Keratinocyte (primary cell): ENCODE results near the gene ZC3H12D. TPM values are rescaled to one million over a fixed set of nuclear protein-coding genes. Genes with fewer than 3 reads are reported as not detected.

Experiments
- DNase-seq: peaks from one replicate; pipeline ENCODE4 v3.0.0-alpha.2; 2011; ENCODE audit warnings: low read depth, missing footprints, low spot score
- FAIRE-seq: peaks from 2 replicates; lab custom pipeline; 2011; peaks lifted over from hg19 to GRCh38; lab: Jason Lieb, UNC
- H2AFZ ChIP-seq: 2 replicates; pipeline ENCODE4 v1.6.0; 2012; ENCODE audit warnings: low read length, control low read depth, inconsistent platforms; ENCODE audit not compliant: control insufficient read depth
- H3K27ac ChIP-seq: 2 replicates; pipeline ENCODE4 v1.5.1; 2011; ENCODE audit warnings: low read length; ENCODE audit not compliant: control insufficient read depth, insufficient read depth
- H3K27me3 ChIP-seq: 3 replicates; pipeline ENCODE4 v1.6.0; 2011; ENCODE audit warnings: low read length; ENCODE audit not compliant: control insufficient read depth, insufficient read depth; ENCODE audit errors: extremely low read depth
- H3K36me3 ChIP-seq, 2 experiments: 2 replicates in 1 of 2; 3 replicates in 1 of 2; pipeline ENCODE4 v1.5.1; 2011; ENCODE audit warnings: low read length in 2 of 2, mild to moderate bottlenecking in 1 of 2; ENCODE audit not compliant: control insufficient read depth in 2 of 2, insufficient read depth in 2 of 2; ENCODE audit errors: extremely low read depth in 1 of 2
- H3K4me1 ChIP-seq: 3 replicates; pipeline ENCODE4 v1.5.1; 2011; ENCODE audit warnings: low read length; ENCODE audit not compliant: control insufficient read depth, insufficient read depth; ENCODE audit errors: extremely low read depth
- H3K4me2 ChIP-seq: 3 replicates; pipeline ENCODE4 v1.6.0; 2011; ENCODE audit warnings: low read depth, low read length; ENCODE audit not compliant: control insufficient read depth, insufficient read depth; ENCODE audit errors: extremely low read depth
- H3K4me3 ChIP-seq, 3 experiments: fragments of 200-600 bp in 1 of 3; sonication (generic) in 1 of 3; 2 replicates in 2 of 3; 3 replicates in 1 of 3; pipeline ENCODE4 v1.5.1; 2011 to 2016; ENCODE audit warnings: low read length in 3 of 3, mild to moderate bottlenecking in 3 of 3, control low read depth in 2 of 3, inconsistent platforms in 1 of 3, low read depth in 1 of 3, mixed read lengths in 1 of 3, mixed run types in 1 of 3, moderate library complexity in 1 of 3; ENCODE audit not compliant: control insufficient read depth in 2 of 3, insufficient read depth in 2 of 3; ENCODE audit errors: extremely low read depth in 1 of 3
- H3K79me2 ChIP-seq: 2 replicates; pipeline ENCODE4 v1.6.0; 2012; ENCODE audit warnings: low read length; ENCODE audit not compliant: control insufficient read depth, insufficient read depth
- H3K9ac ChIP-seq: 3 replicates; pipeline ENCODE4 v1.6.0; 2011; ENCODE audit warnings: low read length; ENCODE audit not compliant: control insufficient read depth, insufficient read depth; ENCODE audit errors: extremely low read depth
- H3K9me1 ChIP-seq: 3 replicates; pipeline ENCODE4 v1.6.0; 2011; ENCODE audit warnings: low read length; ENCODE audit not compliant: control insufficient read depth, insufficient read depth; ENCODE audit errors: extremely low read depth
- H3K9me3 ChIP-seq: 2 replicates; pipeline ENCODE4 v1.5.1; 2012; ENCODE audit warnings: low read depth, low read length; ENCODE audit not compliant: control insufficient read depth
- H4K20me1 ChIP-seq: 3 replicates; pipeline ENCODE4 v1.6.0; 2011; ENCODE audit warnings: low read length; ENCODE audit not compliant: control insufficient read depth, insufficient read depth; ENCODE audit errors: extremely low read depth
- EZH2 ChIP-seq: IDR thresholded peaks from one replicate; pipeline ENCODE4 v1.6.1; 2012; ENCODE audit warnings: inconsistent platforms, mild to moderate bottlenecking, low read length, moderate library complexity
- dilution Hi-C: fragments of 300-500 bp; cut with MboI; formaldehyde crosslinking; loops from one replicate; pipeline ENCODE4 v1.7.0; 2020; ENCODE audit warnings: low sequenced_read_pairs; ENCODE audit not compliant: extremely low pct_ligation_motif_present
- polyA plus RNA-seq, 5 experiments: library from polyadenylated mRNA; depleted of rRNA in 3 of 5; stranded (reverse) in 3 of 5; stranded (forward) in 1 of 5; unstranded in 1 of 5; fragments of >200 nt; gene quantifications; 1 replicate in 1 of 5; 2 replicates in 3 of 5; 3 replicates in 1 of 5; pipeline versions ENCODE4 v1.2.1 to v1.2.3, GENCODE V29; 2011 to 2012; ENCODE audit warnings: missing spikeins in 2 of 5, low read depth in 1 of 5, low replicate concordance in 1 of 5
- TF ChIP-seq, protein P1 (sequence below), 3 experiments: IDR thresholded peaks in 1 of 3; conservative IDR thresholded peaks in 1 of 3; optimal IDR thresholded peaks in 1 of 3; 2 replicates in 2 of 3; 3 replicates in 1 of 3; pipeline versions ENCODE3 to v1.5.1; 2011; ENCODE audit warnings: low read length in 3 of 3, mild to moderate bottlenecking in 3 of 3, moderate library complexity in 2 of 3, control low read depth in 1 of 3, inconsistent platforms in 1 of 3; ENCODE audit not compliant: insufficient read depth in 2 of 3; ENCODE audit errors: extremely low read depth in 1 of 3

ZC3H12D gene
- polyA plus RNA-seq, 1 donor (not counting 4 experiments of a cell fraction or from before 2014, with no cell fraction given), result 0.04 TPM

DNA sequence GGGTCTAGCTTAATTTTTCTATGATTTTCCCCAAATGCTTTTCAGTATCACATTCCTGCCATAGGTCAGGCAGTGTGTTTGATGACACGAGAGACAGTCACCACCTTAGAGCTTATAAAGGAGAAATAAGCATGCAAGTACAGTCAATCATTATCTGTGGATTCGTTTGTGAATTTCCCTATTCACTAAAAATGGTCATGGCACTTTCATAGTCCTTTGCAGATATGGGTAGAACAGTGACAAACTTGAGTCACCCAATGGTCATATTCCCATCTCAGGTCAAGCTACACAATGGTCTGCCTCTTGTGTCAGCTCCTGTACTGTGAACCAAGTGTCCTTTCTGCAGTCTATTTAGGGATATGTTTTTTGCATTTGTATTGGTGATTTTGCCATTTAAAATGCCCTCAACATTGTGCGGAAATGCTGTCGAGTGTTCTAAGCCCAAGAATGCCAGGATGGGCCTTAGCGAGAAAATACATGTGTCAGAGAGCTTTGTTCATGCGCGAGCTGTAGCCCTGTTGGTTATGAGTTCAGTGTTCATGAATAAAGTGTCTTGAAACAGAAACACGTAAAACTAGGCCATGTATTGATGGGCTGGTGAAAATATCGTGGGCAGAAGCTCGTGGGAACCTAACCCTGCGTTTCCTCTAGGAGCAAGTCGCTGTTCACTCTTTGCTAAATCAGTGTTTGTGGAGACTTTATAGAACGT, 65.0 kb downstream of the ZC3H12D start:
- Histone ChIP-seq H3K36me3 (no peaks in the 10 kb centered on the region), H3K4me1 (no peaks in the 10 kb centered on the region), H3K9me1 (no peaks in the 10 kb centered on the region), H3K27me3 (peaks cover 2% of the 10 kb centered on the region), H3K79me2 (no peaks in the 10 kb centered on the region), H2AFZ (no peak overlapping the region), H3K4me3 (no peak overlapping the region), H3K9me3 (no peaks in the 10 kb centered on the region), H4K20me1 (no peaks in the 10 kb centered on the region), H3K9ac (no peak overlapping the region), H3K27ac (no peak overlapping the region), H3K4me2 (no peak overlapping the region)
- DNase-seq (no peak), FAIRE-seq (no peak)
- dilution Hi-C loops, result loop anchor here (25.0 kb wide), 1 partner anchor 333 kb away; no protein-coding TSS in a partner anchor
- TF ChIP-seq, protein P1, sequence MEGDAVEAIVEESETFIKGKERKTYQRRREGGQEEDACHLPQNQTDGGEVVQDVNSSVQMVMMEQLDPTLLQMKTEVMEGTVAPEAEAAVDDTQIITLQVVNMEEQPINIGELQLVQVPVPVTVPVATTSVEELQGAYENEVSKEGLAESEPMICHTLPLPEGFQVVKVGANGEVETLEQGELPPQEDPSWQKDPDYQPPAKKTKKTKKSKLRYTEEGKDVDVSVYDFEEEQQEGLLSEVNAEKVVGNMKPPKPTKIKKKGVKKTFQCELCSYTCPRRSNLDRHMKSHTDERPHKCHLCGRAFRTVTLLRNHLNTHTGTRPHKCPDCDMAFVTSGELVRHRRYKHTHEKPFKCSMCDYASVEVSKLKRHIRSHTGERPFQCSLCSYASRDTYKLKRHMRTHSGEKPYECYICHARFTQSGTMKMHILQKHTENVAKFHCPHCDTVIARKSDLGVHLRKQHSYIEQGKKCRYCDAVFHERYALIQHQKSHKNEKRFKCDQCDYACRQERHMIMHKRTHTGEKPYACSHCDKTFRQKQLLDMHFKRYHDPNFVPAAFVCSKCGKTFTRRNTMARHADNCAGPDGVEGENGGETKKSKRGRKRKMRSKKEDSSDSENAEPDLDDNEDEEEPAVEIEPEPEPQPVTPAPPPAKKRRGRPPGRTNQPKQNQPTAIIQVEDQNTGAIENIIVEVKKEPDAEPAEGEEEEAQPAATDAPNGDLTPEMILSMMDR (optimal IDR thresholded peaks at IDR 0.05 in 1 of 3, IDR thresholded peaks at IDR 0.05 in 1 of 3, conservative IDR thresholded peaks at IDR 0.05 in 1 of 3; ENCODE audit: extremely low read depth in 1 of 3, insufficient read depth in 2 of 3, low read length in 3 of 3), result no peak
- TF ChIP-seq EZH2, result no peak

DNA sequence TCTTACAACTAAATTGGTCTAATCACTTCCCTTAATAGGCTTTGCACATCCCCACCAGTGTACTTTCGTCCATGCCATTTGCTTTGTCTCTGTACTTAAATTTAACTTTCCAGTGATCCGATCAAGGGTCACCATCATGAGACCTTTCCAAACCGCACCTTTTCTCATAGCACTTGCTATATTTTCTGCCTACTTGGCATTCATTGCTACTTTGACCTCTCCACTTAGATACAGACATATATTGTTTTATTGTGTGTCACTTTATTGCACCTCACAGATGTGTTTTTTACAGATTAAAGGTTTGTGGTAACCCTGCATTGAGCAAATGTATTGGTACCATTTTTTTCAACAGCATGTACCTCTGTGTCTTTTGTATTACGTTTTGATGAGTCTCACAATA, 70.0 kb downstream of the ZC3H12D start:
- H3K36me3 ChIP-seq, result peaks cover 0 to 2% of the 10 kb centered on the region in 2 experiments
- no peaks in the 10 kb centered on the region for H4K20me1 ChIP-seq
- no peaks in the 10 kb centered on the region for H3K79me2 ChIP-seq
- no peak overlapping the region for H3K27ac ChIP-seq
- no peaks in the 10 kb centered on the region for H3K9me1 ChIP-seq
- no peak overlapping the region for H2AFZ ChIP-seq
- FAIRE-seq, result no peak
- no peak for DNase-seq
- dilution Hi-C loops, result loop anchor here (25.0 kb wide), 1 partner anchor 328 kb away; no protein-coding TSS in a partner anchor
- no peaks in the 10 kb centered on the region for H3K27me3 ChIP-seq
- H3K9ac ChIP-seq, result no peak overlapping the region
- no peak overlapping the region for H3K4me2 ChIP-seq
- no peaks in the 10 kb centered on the region for H3K9me3 ChIP-seq
- no peak overlapping the region for H3K4me3 ChIP-seq
- no peaks in the 10 kb centered on the region for H3K4me1 ChIP-seq
- TF ChIP-seq EZH2, result no peak
- TF ChIP-seq, protein P1 (optimal IDR thresholded peaks at IDR 0.05 in 1 of 3, IDR thresholded peaks at IDR 0.05 in 1 of 3, conservative IDR thresholded peaks at IDR 0.05 in 1 of 3; ENCODE audit: extremely low read depth in 1 of 3, insufficient read depth in 2 of 3, low read length in 3 of 3), result no peak
